Left ventricle myocardium inferior (tissue), 1 donor: ENCODE results near the gene EPHB1. TPM values are rescaled to one million over a fixed set of nuclear protein-coding genes. Genes with fewer than 3 reads are reported as not detected.

Source experiments
- DNase-seq: peaks from one replicate; pipeline ENCODE4 v3.0.0-alpha.2; 2020
- H3K27ac ChIP-seq: fragments of 200-600 bp; replicated peaks from 2 replicates; pipeline ENCODE4 v1.8.0; 2021
- H3K27me3 ChIP-seq: fragments of 200-600 bp; 2 replicates; pipeline ENCODE4 v1.8.0; 2021; ENCODE audit warnings: low read depth
- H3K36me3 ChIP-seq: fragments of 200-600 bp; 2 replicates; pipeline ENCODE4 v1.8.0; 2021
- H3K4me1 ChIP-seq: fragments of 200-600 bp; 2 replicates; pipeline ENCODE4 v1.8.0; 2021
- H3K4me3 ChIP-seq: fragments of 200-600 bp; 2 replicates; pipeline ENCODE4 v1.8.0; 2021; ENCODE audit warnings: mild to moderate bottlenecking, moderate library complexity
- H3K9me3 ChIP-seq: fragments of 200-600 bp; replicated peaks from 2 replicates; pipeline ENCODE4 v1.8.0; 2021
- intact Hi-C: fragments of 100-400 bp; cut with micrococcal nuclease; formaldehyde crosslinking; loops from one replicate; pipeline ENCODE4 v1.11.0; 2022
- total RNA-seq: library from RNA; stranded (reverse); fragmentation: NEBNext Ultra II Directional; extraction: Animal tissue kit (Norgen Biotek cat#: 25700); gene quantifications from one replicate; pipeline ENCODE4 v1.2.1, GENCODE V29; 2021
- TF ChIP-seq, protein P1 (sequence below): fragments of 200-600 bp; IDR thresholded peaks from 2 replicates; pipeline ENCODE4 v1.8.0; 2021; ENCODE audit warnings: antibody characterized with exemption, mild to moderate bottlenecking, borderline replicate concordance
- donor health status: DM: no; HTN: yes; CAD: no; lungs with severe emphysema.

Gene EPHB1
- total RNA-seq, 1 donor from 2014 or later, result 1.3 TPM

DNA sequence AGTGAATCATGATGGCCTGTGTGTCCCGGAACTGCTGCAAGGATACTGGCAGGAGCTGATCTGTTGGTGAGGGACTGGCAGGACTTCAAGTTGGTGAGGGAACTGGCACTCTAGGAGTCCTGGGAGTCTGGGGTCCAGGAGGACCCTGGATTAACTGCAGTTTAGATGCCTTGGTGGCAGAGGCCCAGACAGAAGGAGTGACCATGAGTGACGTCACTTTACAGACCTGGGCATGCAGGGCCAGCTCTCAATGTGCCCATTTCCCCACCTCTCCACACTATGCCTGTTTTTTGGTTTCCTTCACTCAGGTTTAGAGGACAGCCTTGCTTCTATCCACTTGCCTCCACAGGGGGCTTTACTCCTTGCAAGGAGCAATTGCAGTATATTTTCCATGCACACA is 154.1 kb downstream of the EPHB1 start:
- H3K4me3 ChIP-seq, result no peak overlapping the region
- no peaks in the 10 kb centered on the region for H3K4me1 ChIP-seq
- H3K36me3 ChIP-seq, result no peaks in the 10 kb centered on the region
- TF ChIP-seq, protein P1, sequence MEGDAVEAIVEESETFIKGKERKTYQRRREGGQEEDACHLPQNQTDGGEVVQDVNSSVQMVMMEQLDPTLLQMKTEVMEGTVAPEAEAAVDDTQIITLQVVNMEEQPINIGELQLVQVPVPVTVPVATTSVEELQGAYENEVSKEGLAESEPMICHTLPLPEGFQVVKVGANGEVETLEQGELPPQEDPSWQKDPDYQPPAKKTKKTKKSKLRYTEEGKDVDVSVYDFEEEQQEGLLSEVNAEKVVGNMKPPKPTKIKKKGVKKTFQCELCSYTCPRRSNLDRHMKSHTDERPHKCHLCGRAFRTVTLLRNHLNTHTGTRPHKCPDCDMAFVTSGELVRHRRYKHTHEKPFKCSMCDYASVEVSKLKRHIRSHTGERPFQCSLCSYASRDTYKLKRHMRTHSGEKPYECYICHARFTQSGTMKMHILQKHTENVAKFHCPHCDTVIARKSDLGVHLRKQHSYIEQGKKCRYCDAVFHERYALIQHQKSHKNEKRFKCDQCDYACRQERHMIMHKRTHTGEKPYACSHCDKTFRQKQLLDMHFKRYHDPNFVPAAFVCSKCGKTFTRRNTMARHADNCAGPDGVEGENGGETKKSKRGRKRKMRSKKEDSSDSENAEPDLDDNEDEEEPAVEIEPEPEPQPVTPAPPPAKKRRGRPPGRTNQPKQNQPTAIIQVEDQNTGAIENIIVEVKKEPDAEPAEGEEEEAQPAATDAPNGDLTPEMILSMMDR, result no peak
- H3K27me3 ChIP-seq, result no peaks in the 10 kb centered on the region
- DNase-seq, result no peak
- H3K9me3 ChIP-seq, result peaks cover 12% of the 10 kb centered on the region
- intact Hi-C loops, result no loop called here
- H3K27ac ChIP-seq, result no peak overlapping the region

DNA sequence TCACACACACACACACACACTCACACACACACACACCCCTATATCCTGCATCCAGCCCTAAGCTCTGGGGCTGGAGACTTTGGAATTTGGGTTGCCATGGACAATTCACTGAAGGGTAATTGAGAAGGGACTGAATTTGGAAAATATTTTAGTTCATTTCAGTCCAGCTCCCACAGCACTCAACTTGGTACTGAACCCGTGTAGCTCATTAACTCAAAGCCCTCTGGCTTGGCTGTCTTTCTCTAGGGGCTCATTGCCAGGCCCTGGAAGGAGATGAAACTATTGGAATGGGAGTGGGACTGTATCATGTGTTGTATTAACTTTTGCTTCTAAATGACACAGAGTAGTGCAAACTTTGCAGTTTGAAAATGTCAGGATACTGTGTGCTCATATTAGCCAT is 157.3 kb downstream of the EPHB1 start:
- TF ChIP-seq, protein P1, result no peak
- intact Hi-C loops, result no loop called here
- no peak overlapping the region for H3K27ac ChIP-seq
- no peaks in the 10 kb centered on the region for H3K36me3 ChIP-seq
- peaks cover 12% of the 10 kb centered on the region for H3K9me3 ChIP-seq
- no peak for DNase-seq
- H3K4me3 ChIP-seq, result no peak overlapping the region
- H3K27me3 ChIP-seq, result no peaks in the 10 kb centered on the region
- peaks cover 5% of the 10 kb centered on the region for H3K4me1 ChIP-seq

DNA sequence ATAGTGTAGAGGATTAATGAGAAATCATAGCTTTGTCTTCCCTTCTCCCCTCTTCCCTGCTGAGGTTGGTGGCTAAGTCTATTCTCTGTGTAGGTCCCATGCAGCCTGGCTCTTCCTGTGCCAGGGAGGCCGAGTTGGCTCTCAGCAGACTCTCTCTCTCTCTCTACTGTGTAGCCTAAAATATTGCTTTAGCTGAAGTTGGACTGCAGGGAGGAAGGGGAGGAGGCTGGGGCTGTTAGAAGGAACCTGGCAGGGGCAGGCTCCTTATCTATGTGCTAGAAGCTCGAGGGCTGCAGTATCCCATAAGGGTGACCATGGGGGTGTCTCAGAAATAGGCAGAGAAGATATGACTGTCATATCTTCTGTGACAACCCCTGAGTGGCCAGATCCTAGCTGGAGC is 160.8 kb downstream of the EPHB1 start:
- H3K36me3 ChIP-seq, result no peaks in the 10 kb centered on the region
- peaks cover 6% of the 10 kb centered on the region for H3K9me3 ChIP-seq
- H3K27me3 ChIP-seq, result no peaks in the 10 kb centered on the region
- no peak for DNase-seq
- H3K27ac ChIP-seq, result no peak overlapping the region
- H3K4me1 ChIP-seq, result peaks cover 5% of the 10 kb centered on the region
- intact Hi-C loops, result no loop called here
- no peak overlapping the region for H3K4me3 ChIP-seq
- TF ChIP-seq, protein P1, result no peak

DNA sequence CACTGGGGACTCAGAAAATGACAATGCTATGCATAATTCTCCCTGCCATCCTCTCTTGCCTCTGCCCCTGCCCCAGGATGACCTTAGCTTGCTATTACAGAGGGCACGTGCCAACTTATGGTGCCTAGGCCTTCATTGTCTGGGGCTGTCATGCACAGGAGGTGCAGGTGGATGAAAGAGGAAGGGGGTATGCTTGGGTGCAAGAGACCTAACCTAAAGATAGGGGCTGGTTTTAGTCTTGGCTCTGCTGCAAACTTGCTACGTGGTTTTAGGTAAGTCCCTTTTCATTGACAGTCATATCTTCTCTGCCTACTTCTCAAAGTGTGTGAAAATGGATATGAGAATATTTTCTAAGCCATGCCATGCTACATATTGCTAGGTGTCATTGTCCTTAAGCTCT is 161.3 kb downstream of the EPHB1 start:
- Histone ChIP-seq H3K27ac (no peak overlapping the region), H3K36me3 (no peaks in the 10 kb centered on the region), H3K4me3 (no peak overlapping the region), H3K9me3 (peaks cover under 1% of the 10 kb centered on the region), H3K4me1 (peaks cover 5% of the 10 kb centered on the region), H3K27me3 (no peaks in the 10 kb centered on the region)
- no peak for DNase-seq
- TF ChIP-seq, protein P1, result no peak
- intact Hi-C loops, result no loop called here

DNA sequence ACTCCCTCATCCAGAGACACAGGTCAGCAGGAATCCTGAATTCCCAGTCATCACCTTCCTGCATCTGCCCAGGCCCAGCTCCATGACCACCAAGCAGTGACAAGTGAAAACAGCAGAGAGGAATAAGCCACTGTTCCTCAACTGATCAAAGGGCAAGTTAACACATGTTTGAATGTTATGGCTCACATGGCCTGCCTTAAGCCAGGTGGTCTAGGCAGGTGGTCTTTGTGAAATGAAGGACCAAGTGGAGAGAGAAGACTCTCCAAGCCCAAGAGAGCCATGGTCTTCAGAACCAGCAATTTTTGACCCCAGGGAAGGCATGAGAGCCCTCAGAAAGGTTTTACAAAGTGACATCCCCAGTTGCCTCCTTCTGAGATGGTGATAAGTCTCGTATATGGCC is 161.8 kb downstream of the EPHB1 start:
- no peak for DNase-seq
- Histone ChIP-seq H3K27ac (no peak overlapping the region), H3K9me3 (no peaks in the 10 kb centered on the region), H3K4me3 (no peak overlapping the region), H3K36me3 (no peaks in the 10 kb centered on the region), H3K4me1 (peaks cover 5% of the 10 kb centered on the region), H3K27me3 (no peaks in the 10 kb centered on the region)
- intact Hi-C loops, result no loop called here
- TF ChIP-seq, protein P1, result no peak

DNA sequence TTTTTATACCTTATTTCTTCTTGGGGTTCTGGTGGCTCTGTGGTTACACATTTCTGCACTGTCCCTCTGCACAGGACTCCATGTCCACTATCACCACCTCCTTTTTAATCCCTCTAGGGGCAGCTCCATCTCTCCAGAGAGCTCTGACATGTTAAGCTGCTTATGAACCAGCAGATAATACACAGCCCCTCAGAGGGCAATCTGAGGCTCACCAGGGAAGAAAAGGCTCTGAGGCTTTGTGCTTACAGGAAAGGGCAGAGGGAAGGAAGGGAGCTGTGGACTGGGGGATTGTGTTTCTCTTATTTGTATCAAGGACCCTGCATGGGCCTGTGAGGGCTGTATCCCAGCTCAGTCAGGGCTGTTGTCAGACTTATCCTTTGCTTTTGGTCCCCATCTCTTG is 164.5 kb downstream of the EPHB1 start:
- intact Hi-C loops, result no loop called here
- peaks cover 5% of the 10 kb centered on the region for H3K4me1 ChIP-seq
- no peak overlapping the region for H3K27ac ChIP-seq
- H3K27me3 ChIP-seq, result no peaks in the 10 kb centered on the region
- H3K4me3 ChIP-seq, result no peak overlapping the region
- no peaks in the 10 kb centered on the region for H3K36me3 ChIP-seq
- TF ChIP-seq, protein P1, result no peak
- H3K9me3 ChIP-seq, result no peaks in the 10 kb centered on the region
- no peak for DNase-seq
